Activated CD4-positive, alpha-beta memory T cell treated with anti-CD3 and anti-CD28 coated beads, Interleukin-2, amount 10 ng/mL, durations not matched to agents 7 days and 5 days (primary cell): ENCODE data around the gene TTC28. TPM values are rescaled to one million over a fixed set of nuclear protein-coding genes. Genes with fewer than 3 reads are reported as not detected.
"Not testable (repeated sequence)": the region's sequence is repeated elsewhere in the genome, so short reads cannot be mapped to it uniquely, and the experiment has no call there.

Experiments
- CTCF ChIA-PET: fragments of 350-600 bp; sonication (Branson Sonifier 250); formaldehyde crosslinking; loops from one replicate; lab custom pipeline; 2021; ENCODE audit warnings: antibody characterized with exemption, inconsistent platforms; lab: Charles Lee
- POLR2A ChIA-PET: fragments of 350-600 bp; sonication (Branson Sonifier 250); formaldehyde crosslinking; loops from one replicate; lab custom pipeline; 2021; ENCODE audit warnings: antibody characterized with exemption; lab: Charles Lee
- DNase-seq: peaks from one replicate; pipeline ENCODE4 v3.0.0-alpha.2; 2020
- H3K27ac Mint-ChIP-seq: one replicate; pipeline ENCODE4 v1.8.0; 2021; ENCODE audit warnings: mild to moderate bottlenecking, mixed read lengths
- H3K27me3 Mint-ChIP-seq: one replicate; pipeline ENCODE4 v1.8.0; 2021; ENCODE audit warnings: mixed read lengths
- H3K36me3 Mint-ChIP-seq: one replicate; pipeline ENCODE4 v1.8.0; 2021; ENCODE audit warnings: low read depth, mixed read lengths
- H3K4me1 Mint-ChIP-seq: one replicate; pipeline ENCODE4 v1.8.0; 2021; ENCODE audit warnings: mixed read lengths
- H3K4me3 Mint-ChIP-seq: one replicate; pipeline ENCODE4 v1.8.0; 2021; ENCODE audit warnings: mild to moderate bottlenecking, mixed read lengths
- H3K9me3 Mint-ChIP-seq: one replicate; pipeline ENCODE4 v1.8.0; 2021; ENCODE audit warnings: mixed read lengths
- total RNA-seq, 2 experiments: library from RNA; stranded (reverse); gene quantifications; one replicate each; pipeline ENCODE4 v1.2.3, GENCODE V29; 2021

Gene TTC28
- total RNA-seq, 2 experiments from 2014 or later = 0.93 to 1.4 TPM

DNA sequence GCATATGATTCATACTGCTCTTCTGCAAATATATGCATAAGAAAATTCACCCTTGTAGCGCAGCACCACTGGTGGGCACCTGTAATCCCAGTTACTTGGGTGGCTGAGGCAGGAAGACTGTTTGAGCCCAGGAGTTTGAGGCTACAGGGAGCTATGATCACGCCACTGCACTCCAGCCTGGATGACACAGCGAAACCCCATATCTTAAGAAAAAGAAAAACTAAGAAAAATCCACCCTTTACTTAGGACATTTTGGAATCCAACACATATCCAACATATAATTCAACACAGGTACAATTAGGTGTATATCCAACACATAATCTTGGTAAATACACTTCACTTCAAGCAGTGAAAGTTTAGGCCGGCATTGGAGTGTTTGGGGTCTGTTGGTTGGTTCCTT, 505.1 kb downstream of the TTC28 start:
- H3K36me3 Mint-ChIP-seq = no peaks in the 10 kb centered on the region
- no peaks in the 10 kb centered on the region for H3K4me1 Mint-ChIP-seq
- ChIA-PET POLR2A (no interaction called here), CTCF (no interaction called here)
- no peak overlapping the region for H3K4me3 Mint-ChIP-seq
- DNase-seq = no peak
- H3K27ac Mint-ChIP-seq = no peak overlapping the region
- H3K27me3 Mint-ChIP-seq = peaks cover 5% of the 10 kb centered on the region
- H3K9me3 Mint-ChIP-seq = no peaks in the 10 kb centered on the region

DNA sequence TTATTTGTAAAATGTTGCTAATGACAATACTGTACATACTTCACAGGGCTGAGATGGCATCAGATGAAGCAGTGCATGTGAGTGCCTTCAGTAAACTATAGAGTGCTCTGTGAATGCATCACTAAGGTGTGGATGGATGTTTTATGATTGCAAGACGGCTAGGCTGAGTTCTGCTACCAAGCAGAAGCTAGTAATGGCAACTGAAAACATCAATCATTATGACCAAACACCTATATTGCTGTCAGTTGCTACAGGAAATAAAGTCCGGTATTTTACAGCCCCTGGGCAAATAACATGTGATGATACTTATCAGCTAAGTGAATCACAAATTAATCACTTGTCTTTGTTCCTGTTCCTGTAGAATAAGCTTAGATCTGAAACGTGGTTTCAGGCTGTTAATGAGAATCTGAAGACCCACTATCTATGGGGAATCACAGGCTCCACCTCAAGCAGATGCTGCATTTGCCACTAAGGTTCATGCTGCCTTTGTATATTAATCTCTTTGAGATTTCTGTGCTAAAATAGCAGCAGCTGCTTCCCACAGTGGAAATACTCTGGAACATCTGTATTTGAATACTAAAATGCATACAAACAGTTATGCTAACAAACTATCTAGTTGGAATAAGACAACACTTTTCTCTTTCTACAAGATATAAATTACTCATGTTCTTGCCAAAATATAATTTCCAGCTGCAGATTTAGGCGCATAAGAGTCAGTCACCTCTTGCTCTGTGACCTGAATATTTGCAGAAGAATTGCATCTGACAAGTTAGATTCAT, 506.6 kb downstream of the TTC28 start:
- H3K36me3 Mint-ChIP-seq = no peaks in the 10 kb centered on the region
- no peak overlapping the region for H3K27ac Mint-ChIP-seq
- no peaks in the 10 kb centered on the region for H3K4me1 Mint-ChIP-seq
- no peak overlapping the region for H3K4me3 Mint-ChIP-seq
- DNase-seq = no peak
- ChIA-PET CTCF (no interaction called here), POLR2A (no interaction called here)
- H3K27me3 Mint-ChIP-seq = peaks cover 5% of the 10 kb centered on the region
- no peaks in the 10 kb centered on the region for H3K9me3 Mint-ChIP-seq

DNA sequence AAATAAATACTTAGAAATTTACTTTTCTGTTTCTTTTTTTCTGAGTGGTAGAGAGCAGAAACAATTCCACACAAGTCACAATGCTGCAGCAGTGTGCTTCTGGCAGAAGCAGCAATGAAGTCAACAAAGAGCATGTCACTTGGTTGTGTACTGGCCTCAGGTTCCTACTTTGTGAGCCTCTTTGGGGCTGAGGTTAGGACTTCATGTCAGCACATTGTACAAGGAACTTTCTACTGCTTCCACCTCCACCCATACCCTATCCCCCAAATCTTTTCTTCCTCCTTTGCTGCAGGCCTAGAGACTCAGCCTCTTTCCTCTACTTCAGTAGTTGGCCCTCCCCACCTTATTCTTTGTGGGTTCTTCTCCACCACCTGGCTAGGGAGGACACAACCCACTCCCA, 507.9 kb downstream of the TTC28 start:
- ChIA-PET CTCF (no interaction called here), POLR2A (no interaction called here)
- H3K9me3 Mint-ChIP-seq = no peaks in the 10 kb centered on the region
- H3K27ac Mint-ChIP-seq = no peak overlapping the region
- no peak for DNase-seq
- peaks cover 5% of the 10 kb centered on the region for H3K27me3 Mint-ChIP-seq
- no peak overlapping the region for H3K4me3 Mint-ChIP-seq
- no peaks in the 10 kb centered on the region for H3K4me1 Mint-ChIP-seq
- no peaks in the 10 kb centered on the region for H3K36me3 Mint-ChIP-seq

DNA sequence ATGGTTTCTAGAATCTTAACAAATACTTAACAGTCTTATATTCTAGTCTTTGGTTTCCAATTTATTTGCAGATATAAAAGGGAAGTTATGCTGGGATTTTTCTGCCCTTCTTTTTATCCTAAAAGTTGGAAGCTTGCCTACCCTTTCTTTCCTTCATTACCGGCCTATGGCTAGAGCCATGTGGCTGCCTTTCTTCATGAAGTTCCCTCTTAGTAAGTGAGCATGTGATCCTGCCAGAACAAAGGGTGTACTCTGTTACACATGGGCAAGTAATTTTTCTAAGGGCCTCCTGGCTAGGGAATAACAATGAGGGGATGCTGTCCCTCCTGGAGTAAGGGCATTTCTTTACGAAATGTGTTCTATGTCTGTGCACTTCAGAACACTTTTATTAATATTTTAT, 508.5 kb downstream of the TTC28 start:
- Mint-ChIP-seq H3K9me3 (no peaks in the 10 kb centered on the region), H3K27me3 (peaks cover 3% of the 10 kb centered on the region), H3K36me3 (no peaks in the 10 kb centered on the region), H3K4me3 (no peak overlapping the region), H3K27ac (no peak overlapping the region), H3K4me1 (no peaks in the 10 kb centered on the region)
- CTCF ChIA-PET = no interaction called here
- no peak for DNase-seq
- POLR2A ChIA-PET = no interaction called here

DNA sequence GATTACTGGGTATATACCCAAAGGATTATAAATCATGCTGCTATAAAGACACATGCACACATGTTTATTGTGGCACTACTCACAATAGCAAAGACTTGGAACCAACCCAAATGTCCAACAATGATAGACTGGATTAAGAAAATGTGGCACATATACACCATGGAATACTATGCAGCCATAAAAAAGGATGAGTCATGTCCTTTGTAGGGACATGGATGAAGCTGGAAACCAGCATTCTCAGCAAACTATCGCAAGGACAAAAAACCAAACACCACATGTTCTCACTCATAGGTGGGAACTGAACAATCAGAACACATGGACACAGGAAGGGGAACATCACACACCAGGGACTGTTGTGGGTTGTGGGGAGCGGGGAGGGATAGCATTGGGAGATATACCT, 510.3 kb downstream of the TTC28 start:
- H3K4me1 Mint-ChIP-seq, H3K27me3 Mint-ChIP-seq, DNase-seq, CTCF ChIA-PET, POLR2A ChIA-PET, H3K9me3 Mint-ChIP-seq, H3K4me3 Mint-ChIP-seq, H3K36me3 Mint-ChIP-seq, H3K27ac Mint-ChIP-seq: not testable (repeated sequence)

DNA sequence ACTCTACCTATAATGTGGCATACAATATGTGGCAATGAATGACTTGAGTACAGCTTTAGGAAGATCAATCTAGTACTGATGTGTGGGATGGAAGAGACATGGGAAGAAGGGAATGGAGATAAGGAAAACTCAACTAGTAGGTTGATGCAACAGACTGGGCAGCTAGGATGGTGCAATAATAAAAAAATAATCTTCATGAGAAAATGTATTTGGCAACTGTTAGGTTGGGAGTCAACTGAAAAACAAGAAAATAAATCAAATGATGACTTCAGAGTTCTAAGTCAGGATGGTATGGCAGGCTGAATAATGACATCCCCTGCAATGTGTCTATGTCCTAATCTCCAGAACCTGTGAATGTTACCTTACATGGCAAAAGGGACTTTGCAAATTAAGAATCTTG, 523.8 kb downstream of the TTC28 start:
- Mint-ChIP-seq H3K27me3 (peaks cover 22% of the 10 kb centered on the region), H3K36me3 (no peaks in the 10 kb centered on the region), H3K4me3 (no peak overlapping the region), H3K4me1 (no peaks in the 10 kb centered on the region), H3K27ac (no peak overlapping the region), H3K9me3 (peaks cover 2% of the 10 kb centered on the region)
- DNase-seq = no peak
- ChIA-PET CTCF (no interaction called here), POLR2A (no interaction called here)

DNA sequence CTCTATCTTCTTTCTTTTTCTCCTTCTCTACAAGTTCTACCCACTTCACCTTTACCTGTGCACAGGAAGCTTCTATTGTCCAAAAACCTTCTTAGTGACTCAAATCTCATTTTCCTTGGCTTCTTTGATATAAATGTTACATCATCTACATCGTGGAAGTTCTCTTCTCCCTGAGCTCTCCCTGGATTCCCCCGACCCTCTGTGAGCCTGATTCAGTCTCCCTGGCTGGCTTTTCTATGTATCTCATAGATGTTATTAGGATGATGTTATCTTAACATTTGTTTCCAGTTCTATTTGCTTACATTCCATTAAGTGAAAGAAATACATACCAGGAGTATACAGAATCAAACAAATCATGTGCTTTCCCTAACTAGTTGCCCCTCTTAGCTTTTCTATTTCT, 524.8 kb downstream of the TTC28 start:
- ChIA-PET POLR2A (no interaction called here), CTCF (no interaction called here)
- Mint-ChIP-seq H3K4me1 (no peaks in the 10 kb centered on the region), H3K4me3 (no peak overlapping the region), H3K27me3 (peaks cover 22% of the 10 kb centered on the region), H3K9me3 (peaks cover 2% of the 10 kb centered on the region), H3K36me3 (no peaks in the 10 kb centered on the region), H3K27ac (no peak overlapping the region)
- no peak for DNase-seq

DNA sequence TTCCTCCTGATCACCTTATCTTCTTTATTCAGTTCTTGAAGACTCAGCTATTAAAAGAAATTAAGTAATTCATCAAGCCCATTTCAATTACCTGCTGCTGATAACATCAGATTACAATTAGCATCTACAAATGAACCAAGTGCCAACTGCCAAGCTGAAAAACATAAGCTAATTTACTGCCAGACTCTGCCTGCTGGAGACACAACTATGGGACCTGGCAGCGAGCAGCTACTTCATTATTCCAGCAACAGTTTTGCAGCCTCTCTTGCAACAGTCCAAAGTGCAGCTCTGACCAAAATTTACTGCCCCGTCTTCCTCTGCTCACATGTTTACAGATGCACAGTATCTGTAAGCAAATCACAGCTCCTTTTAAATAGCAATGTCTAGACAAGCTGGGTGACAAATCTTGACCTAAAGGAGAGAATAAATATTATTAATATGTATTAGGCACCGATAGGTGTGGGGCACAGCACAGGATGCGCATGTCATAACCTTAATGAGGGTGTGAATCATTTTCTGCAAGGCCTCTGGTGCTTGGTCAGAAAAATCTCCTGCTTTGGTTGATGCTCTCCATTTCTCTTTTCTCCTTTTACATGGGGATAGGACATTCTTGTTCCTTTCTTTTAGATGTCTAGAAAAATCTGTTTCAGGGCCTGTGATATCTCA, 528.4 kb downstream of the TTC28 start:
- CTCF ChIA-PET = no interaction called here
- Mint-ChIP-seq H3K4me1 (no peaks in the 10 kb centered on the region), H3K4me3 (no peak overlapping the region), H3K36me3 (no peaks in the 10 kb centered on the region), H3K27me3 (peaks cover 12% of the 10 kb centered on the region), H3K9me3 (no peaks in the 10 kb centered on the region), H3K27ac (no peak overlapping the region)
- no peak for DNase-seq
- POLR2A ChIA-PET = no interaction called here

DNA sequence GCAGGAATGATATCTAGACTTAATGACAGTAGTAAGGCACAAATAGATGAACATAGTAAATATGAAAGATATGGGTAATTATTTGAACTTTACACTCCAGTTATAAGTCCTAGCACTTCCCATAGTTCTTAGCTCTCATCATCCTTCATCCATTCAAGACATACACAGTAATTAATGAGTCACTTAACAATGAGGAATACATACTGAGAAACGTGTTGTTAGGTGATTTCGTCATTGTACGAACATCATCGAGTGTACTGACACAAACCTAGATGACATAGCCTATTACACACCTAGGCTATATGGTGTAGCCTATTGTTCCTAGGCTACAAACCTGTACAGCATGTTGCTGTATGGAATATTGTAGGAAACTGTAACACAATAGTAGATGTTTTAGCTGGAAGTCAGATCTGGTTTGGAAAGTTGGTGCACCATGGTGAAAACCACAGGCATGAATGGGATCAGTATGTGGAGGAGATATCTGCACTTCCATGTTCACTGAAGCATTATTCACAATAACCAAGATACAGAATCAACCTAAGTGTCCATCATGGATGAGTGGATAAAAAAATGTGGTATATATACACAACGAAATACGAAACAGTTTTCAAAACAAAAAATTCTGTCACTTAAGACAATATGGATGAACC, 530.7 kb downstream of the TTC28 start:
- ChIA-PET POLR2A (no interaction called here), CTCF (no interaction called here)
- Mint-ChIP-seq H3K4me1 (no peaks in the 10 kb centered on the region), H3K36me3 (no peaks in the 10 kb centered on the region), H3K27me3 (peaks cover 12% of the 10 kb centered on the region), H3K4me3 (no peak overlapping the region), H3K9me3 (no peaks in the 10 kb centered on the region), H3K27ac (no peak overlapping the region)
- no peak for DNase-seq

DNA sequence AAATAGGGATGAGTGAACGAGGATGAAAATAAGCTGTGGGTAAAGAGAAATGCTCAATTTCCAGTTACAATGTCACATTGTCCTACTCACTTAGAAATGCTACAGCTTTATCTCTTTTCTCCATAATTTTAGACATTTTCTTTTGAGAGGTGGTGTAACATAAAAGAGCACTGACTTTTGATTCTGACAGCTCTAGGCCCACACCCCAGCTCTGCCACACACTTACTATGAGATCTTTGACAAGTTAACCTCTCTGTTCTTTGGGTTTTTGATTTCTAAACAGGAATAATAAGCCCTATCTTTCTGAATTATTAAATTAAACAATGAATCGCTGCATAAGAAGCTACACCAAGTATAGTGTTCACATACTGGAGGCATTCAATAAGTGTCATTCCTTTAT, 532.2 kb downstream of the TTC28 start:
- Mint-ChIP-seq H3K4me1 (no peaks in the 10 kb centered on the region), H3K9me3 (no peaks in the 10 kb centered on the region), H3K36me3 (no peaks in the 10 kb centered on the region), H3K4me3 (no peak overlapping the region), H3K27ac (no peak overlapping the region), H3K27me3 (peaks cover 20% of the 10 kb centered on the region)
- POLR2A ChIA-PET = no interaction called here
- DNase-seq = no peak
- CTCF ChIA-PET = no interaction called here

DNA sequence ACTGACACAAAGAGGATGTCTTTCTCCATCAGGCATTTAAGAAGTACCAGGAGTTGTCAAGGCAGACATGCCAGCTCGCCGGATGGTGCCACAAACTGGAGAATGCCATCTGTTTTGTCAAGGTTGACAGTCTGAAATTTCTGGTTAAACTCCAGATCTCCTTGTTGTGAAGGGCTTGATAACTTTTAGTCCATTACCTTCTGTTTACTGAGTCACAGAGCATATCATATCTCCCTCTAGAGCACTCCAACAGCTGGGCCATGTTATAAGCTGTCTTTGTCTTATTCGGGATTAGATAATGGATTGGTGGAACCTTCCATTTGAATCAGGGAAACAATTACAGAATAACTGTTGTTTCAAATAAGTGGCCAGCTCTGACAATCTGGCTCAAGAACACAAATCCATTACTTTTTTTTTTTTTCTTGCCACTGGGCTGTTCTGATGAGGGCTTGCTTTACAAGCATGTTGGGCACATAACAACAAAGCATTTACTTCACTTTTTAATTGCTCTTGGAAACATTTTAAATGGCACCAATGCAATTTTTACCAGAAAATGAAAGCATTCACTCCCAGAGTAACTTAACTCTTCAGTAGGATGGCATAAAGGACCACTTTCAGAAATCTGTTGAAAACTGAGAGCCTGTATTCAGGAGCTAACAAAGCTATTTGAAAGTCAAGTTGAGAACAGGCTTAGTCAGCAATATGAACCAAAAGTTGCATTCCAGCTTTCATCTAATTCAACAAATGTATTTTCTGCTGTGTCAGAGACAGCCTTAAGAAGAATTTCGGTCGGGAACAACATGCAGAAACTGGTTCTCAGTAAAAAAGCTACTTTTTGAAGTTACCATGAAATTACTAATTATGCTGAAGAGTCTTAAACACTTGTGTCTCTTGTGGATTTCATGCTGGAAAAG, 533.0 kb downstream of the TTC28 start:
- H3K4me3 Mint-ChIP-seq = no peak overlapping the region
- no peaks in the 10 kb centered on the region for H3K36me3 Mint-ChIP-seq
- H3K27me3 Mint-ChIP-seq = peaks cover 21% of the 10 kb centered on the region
- H3K9me3 Mint-ChIP-seq = no peaks in the 10 kb centered on the region
- no peaks in the 10 kb centered on the region for H3K4me1 Mint-ChIP-seq
- H3K27ac Mint-ChIP-seq = no peak overlapping the region
- no peak for DNase-seq
- CTCF ChIA-PET = no interaction called here
- POLR2A ChIA-PET = no interaction called here

DNA sequence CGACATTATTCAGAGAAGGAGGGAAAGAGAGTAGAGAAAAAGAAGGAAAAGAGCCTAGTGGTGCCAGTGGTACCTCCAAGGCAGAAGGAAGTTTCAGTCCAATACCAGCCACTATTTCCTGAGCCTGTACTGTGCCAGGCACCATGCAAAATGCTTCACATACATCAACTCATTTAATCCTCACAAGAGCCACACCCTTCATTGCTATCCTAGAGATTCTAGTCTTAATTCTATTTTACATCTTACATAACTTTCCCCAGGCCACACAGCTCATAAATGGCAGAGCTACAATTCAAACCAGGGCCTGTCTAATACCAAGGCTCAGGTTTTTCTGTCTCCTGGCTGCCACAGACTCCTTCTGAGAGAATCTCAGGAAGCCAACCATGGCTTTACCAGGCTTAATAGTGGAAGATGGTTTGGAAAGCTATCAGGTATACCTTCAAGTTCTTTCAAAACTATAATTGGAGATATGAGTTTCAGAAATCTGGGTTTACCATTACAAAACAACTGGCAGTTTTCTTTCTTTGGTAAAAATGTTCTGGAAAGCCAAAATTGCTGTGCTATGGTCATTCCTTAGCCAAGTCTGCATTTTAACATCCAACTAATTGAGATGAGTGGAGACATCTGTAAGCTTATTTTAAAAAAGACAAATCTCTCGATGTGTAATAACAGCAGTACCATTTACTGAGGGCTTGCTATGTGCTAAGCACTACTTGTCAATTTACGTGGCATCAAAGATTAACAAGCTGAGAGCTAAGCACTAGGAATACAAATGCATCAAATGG, 535.5 kb downstream of the TTC28 start:
- Mint-ChIP-seq H3K9me3 (no peaks in the 10 kb centered on the region), H3K27me3 (peaks cover 19% of the 10 kb centered on the region), H3K36me3 (no peaks in the 10 kb centered on the region), H3K4me1 (no peaks in the 10 kb centered on the region), H3K27ac (no peak overlapping the region), H3K4me3 (no peak overlapping the region)
- no peak for DNase-seq
- POLR2A ChIA-PET = no interaction called here
- CTCF ChIA-PET = no interaction called here
